ENCODE measurements around the gene FAM151A.
A peak's percentile ranks its signal among the peaks of the same experiment; 100 is the strongest.

FAM151A gene

GRCh38 chr1:54623216-54624007 is at the start of gene FAM151A:
TSS of gene FAM151A (minus strand) at chr1:54623525. CDS start at chr1:54623395, 130 bp downstream.
- no peaks in the 10 kb centered on the region for H4K20me1 ChIP-seq (ENCODE audit: insufficient read depth, low read length)
- H3K36me3 ChIP-seq (replicated peaks; ENCODE audit: insufficient read depth, low read length): no peaks in the 10 kb centered on the region
- TF ChIP-seq EZH2 (optimal IDR thresholded peaks at IDR 0.05; ENCODE audit: low read depth, low read length) (no peak), EZH2phosphoT487 (IDR thresholded peaks at IDR 0.05; ENCODE audit: low read length) (no peak), CTCF (IDR thresholded peaks at IDR 0.05; ENCODE audit: low read length) (no peak)
- H3K79me2 ChIP-seq (ENCODE audit: low read length): no peaks in the 10 kb centered on the region
- no peaks in the 10 kb centered on the region for H3K4me1 ChIP-seq (ENCODE audit: low read length)
- peaks cover 7% of the 10 kb centered on the region; the same call in 1 of the 2 replicates for H3K27me3 ChIP-seq (replicated peaks; ENCODE audit: insufficient read depth, low read length)
- H3F3A ChIP-seq (ENCODE audit: insufficient read depth, low read length): no peaks in the 10 kb centered on the region
- H3K4me2 ChIP-seq (ENCODE audit: low read depth, low read length): no peak within 1 kb of the TSS
- H3K4me3 ChIP-seq (ENCODE audit: low read length): no peak within 1 kb of the TSS
- no peak for DNase-seq
- no peaks in the 10 kb centered on the region for H3K9me2 ChIP-seq (replicated peaks; ENCODE audit: insufficient read depth, low read length)
- H2AFZ ChIP-seq (ENCODE audit: low read length): no peak within 1 kb of the TSS
- H3K9me3 ChIP-seq (replicated peaks; ENCODE audit: insufficient read depth, low read length): no peaks in the 10 kb centered on the region
- no peak within 1 kb of the TSS for H3K9ac ChIP-seq (ENCODE audit: low read length)
- no peak within 1 kb of the TSS for H3K27ac ChIP-seq (ENCODE audit: low read length)

GRCh38 chr1:54671985-54672608 is 48.8 kb upstream of the FAM151A start:
- DNase-seq: peak; percentile 56
- H3K27me3 ChIP-seq (replicated peaks; ENCODE audit: insufficient read depth, low read length): no peaks in the 10 kb centered on the region
- no peaks in the 10 kb centered on the region for H4K20me1 ChIP-seq (ENCODE audit: insufficient read depth, low read length)
- peak; percentile 84 for TF ChIP-seq CTCF (IDR thresholded peaks at IDR 0.05; ENCODE audit: low read length)
- TF ChIP-seq EZH2 (optimal IDR thresholded peaks at IDR 0.05; ENCODE audit: low read depth, low read length): no peak
- H3K9me3 ChIP-seq (replicated peaks; ENCODE audit: insufficient read depth, low read length): no peaks in the 10 kb centered on the region
- no peak overlapping the region for H3K4me2 ChIP-seq (ENCODE audit: low read depth, low read length)
- H3K4me3 ChIP-seq (ENCODE audit: low read length): no peak overlapping the region
- H3K9me2 ChIP-seq (replicated peaks; ENCODE audit: insufficient read depth, low read length): no peaks in the 10 kb centered on the region
- H2AFZ ChIP-seq (ENCODE audit: low read length): 0 out of 2 replicates have a peak overlapping the region, but pooled peaks have one; percentile 24
- H3K79me2 ChIP-seq (ENCODE audit: low read length): no peaks in the 10 kb centered on the region
- no peak overlapping the region for H3K9ac ChIP-seq (ENCODE audit: low read length)
- H3K36me3 ChIP-seq (replicated peaks; ENCODE audit: insufficient read depth, low read length): no peaks in the 10 kb centered on the region
- H3K4me1 ChIP-seq (ENCODE audit: low read length): no peaks in the 10 kb centered on the region
- no peak overlapping the region for H3K27ac ChIP-seq (ENCODE audit: low read length)
- no peaks in the 10 kb centered on the region for H3F3A ChIP-seq (ENCODE audit: insufficient read depth, low read length)

- no peak overlapping the region for H2AFZ ChIP-seq (ENCODE audit: low read length)
- no peaks in the 10 kb centered on the region for H3K36me3 ChIP-seq (replicated peaks; ENCODE audit: insufficient read depth, low read length)
- no peak overlapping the region for H3K4me2 ChIP-seq (ENCODE audit: low read depth, low read length)
- no peak overlapping the region for H3K9ac ChIP-seq (ENCODE audit: low read length)
- H3K9me2 ChIP-seq (replicated peaks; ENCODE audit: insufficient read depth, low read length): no peaks in the 10 kb centered on the region
- H3K79me2 ChIP-seq (ENCODE audit: low read length): no peaks in the 10 kb centered on the region
- H3K9me3 ChIP-seq (replicated peaks; ENCODE audit: insufficient read depth, low read length): no peaks in the 10 kb centered on the region
- H4K20me1 ChIP-seq (ENCODE audit: insufficient read depth, low read length): no peaks in the 10 kb centered on the region
- no peak overlapping the region for H3K4me3 ChIP-seq (ENCODE audit: low read length)
- H3K27ac ChIP-seq (ENCODE audit: low read length): no peak overlapping the region
- H3F3A ChIP-seq (ENCODE audit: insufficient read depth, low read length): no peaks in the 10 kb centered on the region
- TF ChIP-seq EZH2phosphoT487 (IDR thresholded peaks at IDR 0.05; ENCODE audit: low read length) (no peak), CTCF (IDR thresholded peaks at IDR 0.05; ENCODE audit: low read length) (no peak), EZH2 (optimal IDR thresholded peaks at IDR 0.05; ENCODE audit: low read depth, low read length) (no peak)
- H3K4me1 ChIP-seq (ENCODE audit: low read length): no peaks in the 10 kb centered on the region
- no peaks in the 10 kb centered on the region for H3K27me3 ChIP-seq (replicated peaks; ENCODE audit: insufficient read depth, low read length)
- DNase-seq: no peak
Observed at GRCh38 chr1:54668567-54668966, 45.2 kb upstream of the FAM151A start.
